Endometrial microvascular endothelial cells (primary cell): Measurements from ENCODE around the gene IFNA10. TPM values are rescaled to one million over a fixed set of nuclear protein-coding genes. Genes with fewer than 3 reads are reported as not detected.
"Not testable (repeated sequence)": the region's sequence is repeated elsewhere in the genome, so short reads cannot be mapped to it uniquely, and the experiment has no call there.

Experiments used
- in situ Hi-C: cut with HindIII; loops from 2 replicates; pipeline ENCODE4 v1.10.0; 2017; ENCODE audit warnings: low sequenced_read_pairs, low pct_unique_long_range_greater_than_20kb; ENCODE audit errors: inconsistent ontology term
- total RNA-seq: library from RNA; depleted of rRNA; stranded (reverse); fragments of >200 nt; gene quantifications from one replicate; pipeline ENCODE4 v1.2.3, GENCODE V29; 2015; ENCODE audit errors: inconsistent ontology term

The IFNA10 gene
- total RNA-seq, 1 donor from 2014 or later = not detected

- in situ Hi-C loops = not testable (repeated sequence)
Measured at GRCh38 chr9:21202105-21202504, 4.8 kb downstream of the IFNA10 start, which contains the start of gene IFNA7. Gene IFNA7, minus strand, starts transcription at chr9:21202205. Its CDS starts 40 bp downstream, at chr9:21202165.

- in situ Hi-C loops = not testable (repeated sequence)
Measured at GRCh38 chr9:21194867-21195776, 11.8 kb downstream of the IFNA10 start.

GRCh38 chr9:21187487-21187886 is 19.5 kb downstream of the IFNA10 start, which contains the start of gene IFNA4:
Gene IFNA4, minus strand, starts transcription at chr9:21187587. Its CDS starts 56 bp downstream, at chr9:21187531.
- in situ Hi-C loops = not testable (repeated sequence)

GRCh38 chr9:21182810-21183736 is 23.9 kb downstream of the IFNA10 start:
- in situ Hi-C loops = not testable (repeated sequence)

- in situ Hi-C loops = no loop called here
Measured at GRCh38 chr9:21174671-21175070, 32.3 kb downstream of the IFNA10 start.

GRCh38 chr9:21172156-21172555 is 34.8 kb downstream of the IFNA10 start:
- in situ Hi-C loops = no loop called here

GRCh38 chr9:21171351-21171750 is 35.6 kb downstream of the IFNA10 start:
- in situ Hi-C loops = no loop called here

GRCh38 chr9:21166560-21166959 is 40.4 kb downstream of the IFNA10 start, which contains the start of gene IFNA21:
Gene IFNA21, minus strand, starts transcription at chr9:21166660. Its CDS starts 48 bp downstream, at chr9:21166612.
- in situ Hi-C loops = not testable (repeated sequence)

- in situ Hi-C loops = no loop called here
Measured at GRCh38 chr9:21165516-21165915, 41.4 kb downstream of the IFNA10 start.

- in situ Hi-C loops = no loop called here
Measured at GRCh38 chr9:21160178-21160577, 46.8 kb downstream of the IFNA10 start.

Other genes starting within 250 kb of the IFNA10 start
- 2.0 TPM for gene HACD4, start 175.5 kb downstream of the IFNA10 start, total RNA-seq
- not detected for gene IFNB1, start 129.2 kb downstream of the IFNA10 start, total RNA-seq
- not detected for gene IFNW1, start 65.3 kb downstream of the IFNA10 start, total RNA-seq
- not detected for gene IFNA21, start 40.5 kb downstream of the IFNA10 start, total RNA-seq
- gene IFNA4, start 19.6 kb downstream of the IFNA10 start, total RNA-seq = not detected
- not detected for gene IFNA7, start 4.9 kb downstream of the IFNA10 start, total RNA-seq
- gene IFNA16, start 10.2 kb upstream of the IFNA10 start, total RNA-seq = not detected
- not detected for gene IFNA17, start 21.1 kb upstream of the IFNA10 start, total RNA-seq
- not detected for gene IFNA14, start 32.9 kb upstream of the IFNA10 start, total RNA-seq
- gene IFNA5, start 98.2 kb upstream of the IFNA10 start, total RNA-seq = not detected
- 35.3 TPM for gene KLHL9, start 128.3 kb upstream of the IFNA10 start, total RNA-seq
- not detected for gene IFNA6, start 143.7 kb upstream of the IFNA10 start, total RNA-seq
- not detected for gene IFNA13, start 160.9 kb upstream of the IFNA10 start, total RNA-seq
- not detected for gene IFNA2, start 178.3 kb upstream of the IFNA10 start, total RNA-seq
- not detected for gene IFNA8, start 202.0 kb upstream of the IFNA10 start, total RNA-seq
- gene IFNA1, start 233.3 kb upstream of the IFNA10 start, total RNA-seq = not detected